Measurements from ENCODE around the gene DNAH1. TPM values are rescaled to one million over a fixed set of nuclear protein-coding genes. Genes with fewer than 3 reads are reported as not detected.

DNAH1 gene
- total RNA-seq, 1 donor: 4.7 TPM

DNA sequence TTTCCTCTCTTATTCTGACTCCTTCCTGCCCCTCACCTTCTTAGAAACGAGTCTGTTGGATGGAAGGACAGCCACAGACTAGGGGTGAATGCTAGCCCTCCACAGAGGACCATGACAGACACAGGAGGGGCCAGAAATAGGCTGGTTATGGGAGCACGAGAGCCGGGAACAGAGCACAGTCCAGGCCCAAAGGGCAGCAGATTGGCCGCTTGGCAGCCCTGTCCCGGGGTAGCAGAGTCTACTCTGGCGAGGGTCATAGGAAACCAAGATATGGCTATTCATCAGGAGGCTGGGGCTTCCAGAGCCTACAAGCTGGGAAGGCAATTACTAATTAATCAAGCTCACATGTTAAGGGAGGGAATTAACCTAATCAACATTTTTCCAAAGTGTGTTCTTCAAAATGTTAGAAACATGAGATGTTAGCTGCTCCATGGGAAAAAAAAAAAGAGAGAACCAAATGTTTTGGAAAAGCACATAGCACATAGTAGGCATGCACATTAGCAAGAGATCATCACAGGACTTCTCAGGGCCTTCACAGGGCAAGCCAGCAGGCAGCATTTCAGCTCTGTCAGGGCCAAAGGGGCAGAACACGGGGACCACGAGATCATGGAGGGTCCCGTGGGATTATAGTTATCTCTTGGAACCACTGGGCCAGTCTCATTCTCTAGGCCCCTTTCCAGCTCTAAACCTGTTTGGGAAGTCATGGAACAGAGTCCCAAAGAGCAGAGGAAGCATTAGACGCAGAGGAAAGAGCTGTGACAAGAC, 115.5 kb downstream of the DNAH1 start:
- DNase-seq (ENCODE audit: low read depth): no peak
- no peak for TF ChIP-seq CTCF (IDR thresholded peaks at IDR 0.05; ENCODE audit: insufficient read depth, low read depth, low read length)

DNA sequence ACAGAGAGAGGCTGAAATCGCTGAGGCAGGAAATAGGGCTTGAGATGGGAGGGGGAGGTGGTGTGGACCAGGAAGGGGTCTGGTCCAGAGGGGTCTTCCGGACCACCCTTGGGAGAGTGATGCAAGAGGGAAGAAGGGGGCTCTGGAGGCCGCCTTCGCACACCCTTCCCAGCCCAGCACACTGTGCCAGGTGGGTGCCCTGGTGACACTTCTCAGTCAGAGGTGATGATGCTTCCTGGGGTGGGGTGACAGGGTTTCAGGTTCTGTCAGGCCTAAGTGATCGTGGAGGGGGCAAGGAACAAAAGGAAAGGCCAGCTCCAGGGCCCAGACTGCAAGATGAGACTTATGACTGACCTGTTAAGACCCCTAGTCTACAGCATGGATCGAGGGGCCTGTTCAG, 116.1 kb downstream of the DNAH1 start:
- no peak for DNase-seq (ENCODE audit: low read depth)
- TF ChIP-seq CTCF (IDR thresholded peaks at IDR 0.05; ENCODE audit: insufficient read depth, low read depth, low read length): no peak
- no peak overlapping the region for H3K4me3 ChIP-seq (ENCODE audit: low read depth, low read length)

More for the DNA sequence above, 115.5 kb downstream of the DNAH1 start:
- H3K4me3 ChIP-seq (ENCODE audit: low read depth, low read length): no peak overlapping the region

- no peak for TF ChIP-seq CTCF (IDR thresholded peaks at IDR 0.05; ENCODE audit: insufficient read depth, low read depth, low read length)
- H3K4me3 ChIP-seq (ENCODE audit: low read depth, low read length): no peak overlapping the region
- no peak for DNase-seq (ENCODE audit: low read depth)
Measured at GRCh38 chr3:52432691-52433141, 116.6 kb downstream of the DNAH1 start.

- TF ChIP-seq CTCF (IDR thresholded peaks at IDR 0.05; ENCODE audit: insufficient read depth, low read depth, low read length): no peak
- H3K4me3 ChIP-seq (ENCODE audit: low read depth, low read length): no peak overlapping the region
- peak; percentile 60 for DNase-seq (ENCODE audit: low read depth)
Measured at GRCh38 chr3:52433328-52433995, 117.3 kb downstream of the DNAH1 start.

DNA sequence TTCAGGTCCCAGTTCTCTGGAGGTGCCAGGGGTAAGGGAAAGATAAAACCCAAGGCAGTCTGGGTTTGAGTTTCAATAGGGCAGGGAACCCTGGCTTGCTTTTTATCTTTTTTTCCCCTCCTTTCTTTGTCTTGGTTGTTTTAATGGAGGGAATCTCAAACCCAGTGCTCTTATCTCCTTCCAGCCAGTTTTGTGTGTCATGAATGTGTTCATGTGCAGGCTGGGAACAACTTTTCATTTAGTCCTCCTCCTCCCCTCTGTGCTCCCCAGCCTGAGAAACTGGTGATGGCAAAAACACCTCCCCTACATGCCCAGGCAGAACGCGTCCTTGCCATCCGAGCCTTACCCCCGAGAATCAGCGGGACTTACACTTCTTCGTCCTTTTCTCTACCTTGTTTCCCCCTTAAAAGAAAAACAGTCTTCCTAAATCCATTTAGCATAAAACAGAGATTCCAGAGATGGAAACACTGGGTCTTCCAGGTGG, 117.9 kb downstream of the DNAH1 start:
- no peak for DNase-seq (ENCODE audit: low read depth)
- TF ChIP-seq CTCF (IDR thresholded peaks at IDR 0.05; ENCODE audit: insufficient read depth, low read depth, low read length): no peak
- no peak overlapping the region for H3K4me3 ChIP-seq (ENCODE audit: low read depth, low read length)

DNA sequence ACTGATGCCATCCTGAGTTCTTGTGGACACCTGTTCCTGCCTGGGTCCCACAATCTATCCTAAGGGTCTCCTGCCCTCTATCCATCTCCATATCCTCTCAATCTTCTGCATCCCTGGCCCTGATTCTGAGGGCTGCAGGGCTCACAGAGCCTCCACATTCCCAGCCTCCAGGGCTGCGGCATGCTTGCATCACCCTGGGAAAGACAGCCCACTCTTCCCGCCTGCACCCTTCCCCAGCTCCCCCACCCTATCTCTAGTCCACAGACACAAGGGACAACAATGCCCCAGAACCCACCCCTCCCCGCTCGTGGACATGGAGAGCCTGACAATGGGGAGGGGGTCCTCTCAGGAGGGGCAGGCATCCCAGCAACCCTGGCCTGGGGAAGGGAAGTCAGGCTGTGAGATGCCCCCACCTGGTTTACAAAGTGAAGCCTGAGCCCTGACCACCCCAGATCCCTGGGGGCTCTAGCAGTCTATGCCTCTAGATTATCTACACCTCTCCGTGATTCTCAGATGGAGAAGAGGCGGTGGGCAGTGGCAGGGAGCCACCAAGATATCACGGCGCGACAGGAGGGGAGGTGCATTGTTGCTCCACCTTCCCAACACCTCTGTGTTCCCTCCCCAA, 118.5 kb downstream of the DNAH1 start:
- H3K4me3 ChIP-seq (ENCODE audit: low read depth, low read length): no peak overlapping the region
- TF ChIP-seq CTCF (IDR thresholded peaks at IDR 0.05; ENCODE audit: insufficient read depth, low read depth, low read length): no peak
- no peak for DNase-seq (ENCODE audit: low read depth)

Measured in fibroblast of villous mesenchyme (primary cell).